Esophagus (tissue), 2 donors: ENCODE results near the gene IL27RA. TPM values are rescaled to one million over a fixed set of nuclear protein-coding genes. Genes with fewer than 3 reads are reported as not detected.

Source experiments
- H3K27ac ChIP-seq, 2 donors: one replicate each; pipeline ENCODE4 v1.5.1; 2013; ENCODE audit warnings: low read depth in 2 of 2, mild to moderate bottlenecking in 2 of 2, inconsistent platforms in 1 of 2, low read length in 1 of 2, moderate library complexity in 1 of 2
- H3K27me3 ChIP-seq, 2 donors: one replicate each; pipeline ENCODE4 v1.6.1; 2013; ENCODE audit warnings: low read length in 2 of 2, control low read depth in 1 of 2, mild to moderate bottlenecking in 1 of 2; ENCODE audit not compliant: insufficient read depth in 2 of 2, control insufficient read depth in 1 of 2
- H3K36me3 ChIP-seq, 2 donors: one replicate each; pipeline ENCODE4 v1.6.1; 2013; ENCODE audit warnings: low read length in 1 of 2; ENCODE audit not compliant: control insufficient read depth in 2 of 2, insufficient read depth in 2 of 2
- H3K4me1 ChIP-seq, 2 donors: one replicate each; pipeline ENCODE4 v1.6.1; 2013; ENCODE audit warnings: low read length in 1 of 2; ENCODE audit not compliant: control insufficient read depth in 2 of 2, insufficient read depth in 2 of 2
- H3K4me3 ChIP-seq, 2 donors: one replicate each; pipeline ENCODE4 v1.5.1; 2013; ENCODE audit warnings: low read length in 2 of 2, mild to moderate bottlenecking in 2 of 2, low read depth in 1 of 2, moderate library complexity in 1 of 2
- H3K9me3 ChIP-seq, 2 donors: one replicate each; pipeline ENCODE4 v1.6.1; 2013; ENCODE audit warnings: mild to moderate bottlenecking in 2 of 2, low read depth in 1 of 2, low read length in 1 of 2, moderate library complexity in 1 of 2; ENCODE audit not compliant: control insufficient read depth in 2 of 2, insufficient read depth in 1 of 2
- WGBS, 2 donors: extraction: QIAGEN DNeasy Blood & Tissue Kit; methylation state at CpG; one replicate each; pipeline ENCODE4 v1.1.7; 2013; 5-methylcytosine and 5-hydroxymethylcytosine counted together
- polyA plus RNA-seq, 2 donors: library from polyadenylated mRNA; stranded (reverse); fragments of 200-250 nt; gene quantifications; one replicate each; pipeline ENCODE4 v1.2.3, GENCODE V29; 2013
- donor health status: healthy with polysubstance abuse.
- donor health status: Bipolar disorder and iron deficiency.

The IL27RA gene
- polyA plus RNA-seq, 2 donors = 1.3 to 2.3 TPM

DNA sequence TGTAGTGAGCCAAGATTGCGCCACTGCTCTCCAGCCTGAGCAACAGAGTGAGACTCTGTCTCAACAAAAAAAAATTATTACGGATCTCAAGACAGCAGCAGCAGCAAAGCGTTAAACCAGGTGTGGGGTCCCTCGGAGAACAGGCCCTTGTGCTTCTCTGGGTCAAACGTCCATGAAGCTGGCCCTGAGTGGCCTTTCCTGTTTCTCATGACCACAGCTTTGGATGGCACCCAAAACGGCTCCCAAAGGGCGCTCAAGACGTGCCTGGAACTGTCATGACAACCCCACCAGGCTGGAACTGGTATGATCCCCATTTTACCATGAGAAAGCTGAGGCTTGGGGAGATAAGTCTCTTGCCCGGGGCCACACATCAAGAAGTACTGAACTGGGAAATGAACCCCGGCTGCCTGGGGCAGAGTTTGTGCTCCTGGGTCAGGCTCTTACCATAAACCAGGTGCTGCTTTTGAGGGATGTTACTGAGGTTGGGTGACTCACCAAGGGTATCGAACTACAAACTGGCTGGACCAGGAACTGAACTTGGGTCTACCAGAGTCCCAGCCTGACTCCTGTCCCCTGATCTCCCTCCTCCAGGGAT lies 70.6 kb downstream of the IL27RA start:
- Histone ChIP-seq H3K36me3 (peaks cover 8 to 30% of the 10 kb centered on the region in 2 donors), H3K27ac (peak overlapping the region in 1 of 2 donors; percentile 13), H3K27me3 (no peaks in the 10 kb centered on the region), H3K4me1 (no peaks in the 10 kb centered on the region), H3K9me3 (no peaks in the 10 kb centered on the region), H3K4me3 (no peak overlapping the region)
- 68% methylated on average over 11 of the region's 11 CpGs for WGBS, 2 donors

DNA sequence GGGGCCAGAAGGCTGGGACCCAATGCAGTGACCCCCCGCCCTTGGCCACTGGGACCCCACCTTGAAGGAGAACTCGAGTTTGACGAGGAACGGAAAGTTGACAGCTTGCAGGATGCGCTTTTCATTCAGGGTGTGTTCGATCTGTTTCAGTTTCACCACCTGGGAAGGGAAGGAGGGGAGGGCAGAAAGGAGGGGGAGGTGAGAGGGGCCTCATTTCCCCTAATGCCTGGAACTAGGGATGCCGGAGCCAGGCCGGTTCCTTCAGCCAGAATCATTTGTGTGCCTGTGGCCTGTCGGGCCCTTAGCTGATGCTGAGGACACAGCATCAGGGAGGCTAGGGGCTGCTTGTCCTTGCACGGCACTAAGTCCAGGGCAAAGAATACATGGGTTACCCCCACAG lies 71.2 kb downstream of the IL27RA start:
- 89 to 93% methylated on average over 10 of the region's 10 CpGs for WGBS, 2 donors
- H3K36me3 ChIP-seq = peaks cover 7 to 24% of the 10 kb centered on the region in 2 donors
- peak overlapping the region in 1 of 2 donors; percentile 34 for H3K27ac ChIP-seq

More for the DNA sequence above, 71.2 kb downstream of the IL27RA start:
- Histone ChIP-seq H3K27me3 (no peaks in the 10 kb centered on the region), H3K4me1 (no peaks in the 10 kb centered on the region), H3K4me3 (no peak overlapping the region), H3K9me3 (no peaks in the 10 kb centered on the region)

Other genes starting within 250 kb of the IL27RA start
- 10 to 100 TPM; 10.1 to 17.0 TPM for gene ZSWIM4, start 236.3 kb upstream of the IL27RA start, polyA plus RNA-seq
- not detected for gene NANOS3, start 154.6 kb upstream of the IL27RA start, polyA plus RNA-seq
- gene BRME1, start 125.6 kb upstream of the IL27RA start, polyA plus RNA-seq = 10 to 100 TPM in 1 of 2 donors, 1 to 10 TPM in 1; 7.5 to 13.0 TPM
- gene CC2D1A, start 125.6 kb upstream of the IL27RA start, polyA plus RNA-seq = 10 to 100 TPM; 34.0 to 58.9 TPM
- 1 to 10 TPM; 3.9 to 5.3 TPM for gene PODNL1, start 93.3 kb upstream of the IL27RA start, polyA plus RNA-seq
- 10 to 100 TPM; 31.6 to 50.5 TPM for gene DCAF15, start 79.3 kb upstream of the IL27RA start, polyA plus RNA-seq
- 1 to 10 TPM; 3.8 to 6.6 TPM for gene RFX1, start 25.4 kb upstream of the IL27RA start, polyA plus RNA-seq
- not detected for gene RLN3, start 3.6 kb upstream of the IL27RA start, polyA plus RNA-seq
- gene PALM3, start 30.3 kb downstream of the IL27RA start, polyA plus RNA-seq = under 1 TPM; 0.08 to 0.45 TPM
- 1 to 10 TPM; 3.1 to 7.1 TPM for gene MISP3, start 41.0 kb downstream of the IL27RA start, polyA plus RNA-seq
- not detected for gene C19orf67, start 54.0 kb downstream of the IL27RA start, polyA plus RNA-seq
- 10 to 100 TPM; 27.6 to 28.4 TPM for gene SAMD1, start 59.0 kb downstream of the IL27RA start, polyA plus RNA-seq
- 10 to 100 TPM; 31.2 to 32.2 TPM for gene PRKACA, start 86.0 kb downstream of the IL27RA start, polyA plus RNA-seq
- 10 to 100 TPM in 1 of 2 donors, 1 to 10 TPM in 1; 9.1 to 14.6 TPM for gene ASF1B, start 104.8 kb downstream of the IL27RA start, polyA plus RNA-seq
- gene ADGRL1, start 174.4 kb downstream of the IL27RA start, polyA plus RNA-seq = 10 to 100 TPM in 1 of 2 donors, 1 to 10 TPM in 1; 4.7 to 11.1 TPM